Fibroblast of lung (primary cell): Measurements from ENCODE around the gene NOP9.

Experiments used
- EZH2 ChIP-seq: IDR thresholded peaks from 2 replicates; pipeline ENCODE4 v1.5.1; 2012; ENCODE audit warnings: low read length, control low read depth, mild to moderate bottlenecking; ENCODE audit errors: missing control alignments
- TF ChIP-seq, protein P1 (sequence below), 2 donors: IDR thresholded peaks in 1 of 2; conservative IDR thresholded peaks in 1 of 2; 1 replicate in 1 of 2; 2 replicates in 1 of 2; pipeline ENCODE4 v1.5.1; 2011 to 2012; ENCODE audit warnings: low read length in 2 of 2, control low read depth in 1 of 2, inconsistent platforms in 1 of 2, low read depth in 1 of 2, mild to moderate bottlenecking in 1 of 2

GRCh38 chr14:24292118-24292807 lies 7.4 kb upstream of the NOP9 start:
- TF ChIP-seq, protein P1, sequence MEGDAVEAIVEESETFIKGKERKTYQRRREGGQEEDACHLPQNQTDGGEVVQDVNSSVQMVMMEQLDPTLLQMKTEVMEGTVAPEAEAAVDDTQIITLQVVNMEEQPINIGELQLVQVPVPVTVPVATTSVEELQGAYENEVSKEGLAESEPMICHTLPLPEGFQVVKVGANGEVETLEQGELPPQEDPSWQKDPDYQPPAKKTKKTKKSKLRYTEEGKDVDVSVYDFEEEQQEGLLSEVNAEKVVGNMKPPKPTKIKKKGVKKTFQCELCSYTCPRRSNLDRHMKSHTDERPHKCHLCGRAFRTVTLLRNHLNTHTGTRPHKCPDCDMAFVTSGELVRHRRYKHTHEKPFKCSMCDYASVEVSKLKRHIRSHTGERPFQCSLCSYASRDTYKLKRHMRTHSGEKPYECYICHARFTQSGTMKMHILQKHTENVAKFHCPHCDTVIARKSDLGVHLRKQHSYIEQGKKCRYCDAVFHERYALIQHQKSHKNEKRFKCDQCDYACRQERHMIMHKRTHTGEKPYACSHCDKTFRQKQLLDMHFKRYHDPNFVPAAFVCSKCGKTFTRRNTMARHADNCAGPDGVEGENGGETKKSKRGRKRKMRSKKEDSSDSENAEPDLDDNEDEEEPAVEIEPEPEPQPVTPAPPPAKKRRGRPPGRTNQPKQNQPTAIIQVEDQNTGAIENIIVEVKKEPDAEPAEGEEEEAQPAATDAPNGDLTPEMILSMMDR (conservative IDR thresholded peaks at IDR 0.05 in 1 of 2, IDR thresholded peaks at IDR 0.05 in 1 of 2; ENCODE audit: low read depth in 1 of 2, low read length in 2 of 2), result no peak
- TF ChIP-seq EZH2, result no peak
